Upper lobe of left lung (tissue), 4 donors: ENCODE results near the gene HEPACAM2.

Source experiments
- CTCF ChIP-seq, 6 experiments: fragments of 450-650 bp in 4 of 6; fragments of 200-600 bp in 2 of 6; sonication (generic) in 2 of 6; IDR thresholded peaks; one replicate each; pipeline ENCODE4 v1.5.1; 2016 to 2019; ENCODE audit warnings: antibody characterized with exemption in 6 of 6
- POLR2A ChIP-seq, 4 donors: fragments of 450-650 bp; IDR thresholded peaks; one replicate each; pipeline ENCODE4 v1.5.1; 2016 to 2017; ENCODE audit warnings: antibody characterized with exemption in 4 of 4, mild to moderate bottlenecking in 2 of 4

DNA sequence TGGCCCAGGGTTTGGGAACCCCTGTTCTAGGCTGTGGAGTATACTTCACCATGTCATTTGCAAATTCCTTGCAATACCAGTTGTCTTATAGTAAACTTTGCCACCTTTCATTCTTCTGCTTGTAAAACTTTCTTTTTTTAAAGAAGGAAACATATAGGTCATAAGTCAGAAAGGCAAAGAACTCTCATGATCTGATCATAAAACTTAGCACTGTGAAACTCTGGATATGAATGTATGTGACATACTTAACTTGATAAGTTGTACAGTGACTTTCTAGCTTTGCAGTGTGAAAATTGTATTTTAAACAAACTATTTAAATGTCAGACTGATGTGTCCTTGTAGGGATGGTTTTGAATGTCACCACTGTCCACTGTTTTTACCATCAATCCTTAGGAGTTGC lies 47.1 kb downstream of the HEPACAM2 start:
- TF ChIP-seq CTCF (IDR thresholded peaks at IDR 0.05): no peak
- no peak for TF ChIP-seq POLR2A (IDR thresholded peaks at IDR 0.05)
